A549 (cell line): ENCODE data around the gene NDUFB1. TPM values are rescaled to one million over a fixed set of nuclear protein-coding genes. Genes with fewer than 3 reads are reported as not detected.

Experiments
- ATAC-seq, 2 experiments: fragments of 200-7000 bp in 1 of 2; fragments of >200 bp in 1 of 2; cut with Nextera tagmentation in 1 of 2; cut with Tn5 transposase in 1 of 2; 3 replicates each; pipeline versions ENCODE4 v1.8.0 to v1.9.1; 2018 to 2020; ENCODE audit warnings: mild to moderate bottlenecking in 1 of 2, moderate library complexity in 1 of 2
- CTCF ChIA-PET: fragments of 300-600 bp; sonication (Branson Sonifier 250); formaldehyde crosslinking; extraction: SDS; loops from one replicate; lab custom pipeline; 2021; ENCODE audit warnings: antibody characterized with exemption, inconsistent platforms; lab: Yijun Ruan, JAX
- POLR2A ChIA-PET: fragments of 350-600 bp; formaldehyde crosslinking; extraction: SDS; loops from one replicate; lab custom pipeline; 2021; ENCODE audit warnings: antibody characterized with exemption, inconsistent platforms; lab: Yijun Ruan, JAX
- DNase-seq, 2 experiments: peaks; one replicate each; pipeline versions ENCODE4 v3.0.0 to v3.0.0-alpha.2; 2011 to 2016; ENCODE audit warnings: low read depth in 1 of 2, low spot score in 1 of 2
- FAIRE-seq: peaks from 2 replicates; lab custom pipeline; 2011; peaks lifted over from hg19 to GRCh38; lab: Jason Lieb, UNC
- H3K27ac ChIP-seq, 2 experiments: fragments of >200 bp; sonication (Bioruptor Twin); formaldehyde crosslinking; 3 replicates each; pipeline ENCODE4 v1.5.1; 2016 to 2017
- H3K4me1 ChIP-seq: fragments of >200 bp; sonication (Bioruptor Twin); formaldehyde crosslinking; 3 replicates; pipeline ENCODE4 v1.6.1; 2016
- H3K4me2 ChIP-seq: fragments of >200 bp; sonication (Bioruptor Twin); formaldehyde crosslinking; 3 replicates; pipeline ENCODE4 v1.6.1; 2016
- H3K4me3 ChIP-seq: fragments of >200 bp; sonication (Bioruptor Twin); formaldehyde crosslinking; 3 replicates; pipeline ENCODE4 v1.5.1; 2016
- H3K9me3 ChIP-seq: fragments of >200 bp; sonication (Bioruptor Twin); formaldehyde crosslinking; 3 replicates; pipeline ENCODE4 v1.6.1; 2016
- CHD2 ChIP-seq: fragments of 150-350 bp; IDR thresholded peaks from 2 replicates; pipeline ENCODE4 v1.6.1; 2014; ENCODE audit warnings: low read length; ENCODE audit not compliant: partially characterized antibody
- CHD4 ChIP-seq: fragments of 200-600 bp; sonication (generic); IDR thresholded peaks from 2 replicates; pipeline ENCODE4 v1.6.1; 2016; ENCODE audit warnings: antibody characterized with exemption, mild to moderate bottlenecking, borderline replicate concordance
- EHMT2 ChIP-seq: fragments of 200-600 bp; sonication (generic); IDR thresholded peaks from 2 replicates; pipeline ENCODE4 v1.6.1; 2016; ENCODE audit warnings: antibody characterized with exemption, low read depth, mild to moderate bottlenecking, moderate library complexity
- HES2 ChIP-seq: fragments of >200 bp; sonication (Bioruptor Twin); formaldehyde crosslinking; IDR thresholded peaks from 2 replicates; pipeline ENCODE4 v1.6.1; 2016
- HOXA7 ChIP-seq: fragments of 250-450 bp; sonication (Bioruptor Pico); IDR thresholded peaks from 2 replicates; pipeline ENCODE4 v1.5.0; 2020; ENCODE audit warnings: mild to moderate bottlenecking, moderate library complexity
- HOXB13 ChIP-seq: fragments of 250-450 bp; sonication (Bioruptor Pico); IDR thresholded peaks from 2 replicates; pipeline ENCODE4 v1.5.0; 2020; ENCODE audit warnings: low read depth, mild to moderate bottlenecking, moderate library complexity
- HOXB5 ChIP-seq: fragments of 250-450 bp; sonication (Bioruptor Pico); IDR thresholded peaks from 2 replicates; pipeline ENCODE4 v1.5.0; 2020; ENCODE audit warnings: mild to moderate bottlenecking, moderate library complexity
- JUNB ChIP-seq: fragments of >200 bp; sonication (Bioruptor Twin); formaldehyde crosslinking; IDR thresholded peaks from 2 replicates; pipeline ENCODE4 v1.6.1; 2016
- KDM1A ChIP-seq: fragments of 200-600 bp; sonication (generic); IDR thresholded peaks from 2 replicates; pipeline ENCODE4 v1.6.1; 2016; ENCODE audit warnings: low read depth, mild to moderate bottlenecking
- MAFK ChIP-seq: fragments of 450-650 bp; IDR thresholded peaks from 2 replicates; pipeline ENCODE4 v1.6.1; 2014; ENCODE audit not compliant: partially characterized antibody
- NR3C1 ChIP-seq: fragments of >200 bp; sonication (Bioruptor Twin); formaldehyde crosslinking; IDR thresholded peaks from 3 replicates; pipeline ENCODE4 v1.6.1; 2017
- POLR2A ChIP-seq: IDR thresholded peaks from 2 replicates; pipeline ENCODE4 v1.6.1; 2012; ENCODE audit warnings: mild to moderate bottlenecking, low read length
- RAD21 ChIP-seq, 2 experiments: fragments of >200 bp in 1 of 2; sonication (Bioruptor Twin) in 1 of 2; formaldehyde crosslinking in 1 of 2; IDR thresholded peaks in 1 of 2; conservative IDR thresholded peaks in 1 of 2; 2 replicates in 1 of 2; 3 replicates in 1 of 2; pipeline ENCODE4 v1.6.1; 2012 to 2018; ENCODE audit warnings: inconsistent platforms in 1 of 2
- RARB ChIP-seq: fragments of 250-450 bp; sonication (Bioruptor Pico); IDR thresholded peaks from 2 replicates; pipeline ENCODE4 v1.8.0; 2021; ENCODE audit warnings: mild to moderate bottlenecking, moderate library complexity
- RCOR1 ChIP-seq: fragments of 150-350 bp; IDR thresholded peaks from 2 replicates; pipeline ENCODE4 v1.6.1; 2014; ENCODE audit warnings: antibody characterized with exemption, low read length, low read depth
- ZFP36 ChIP-seq: fragments of 450-650 bp; IDR thresholded peaks from 2 replicates; pipeline ENCODE4 v1.6.1; 2014; ENCODE audit warnings: borderline replicate concordance; ENCODE audit not compliant: partially characterized antibody
- ZNF302 ChIP-seq: fragments of 250-450 bp; sonication (Bioruptor Pico); IDR thresholded peaks from 2 replicates; pipeline ENCODE4 v1.9.0; 2021; ENCODE audit warnings: inconsistent platforms, mild to moderate bottlenecking, moderate library complexity
- polyA plus RNA-seq, 4 experiments: library from polyadenylated mRNA; depleted of rRNA in 3 of 4; stranded (reverse); fragments of >200 nt; fragmentation: RNase III in 1 of 4; extraction: RNeasy Plus Mini Kit Qiagen cat#74134 plus additional on column Dnase treatment in 1 of 4; gene quantifications; 2 replicates in 3 of 4; 3 replicates in 1 of 4; pipeline ENCODE4 v1.2.3, GENCODE V29; 2011 to 2017

NDUFB1 gene
- polyA plus RNA-seq, 2 of the 4 experiments (the other 2 are of a cell fraction), result 596 to 704 TPM

DNA sequence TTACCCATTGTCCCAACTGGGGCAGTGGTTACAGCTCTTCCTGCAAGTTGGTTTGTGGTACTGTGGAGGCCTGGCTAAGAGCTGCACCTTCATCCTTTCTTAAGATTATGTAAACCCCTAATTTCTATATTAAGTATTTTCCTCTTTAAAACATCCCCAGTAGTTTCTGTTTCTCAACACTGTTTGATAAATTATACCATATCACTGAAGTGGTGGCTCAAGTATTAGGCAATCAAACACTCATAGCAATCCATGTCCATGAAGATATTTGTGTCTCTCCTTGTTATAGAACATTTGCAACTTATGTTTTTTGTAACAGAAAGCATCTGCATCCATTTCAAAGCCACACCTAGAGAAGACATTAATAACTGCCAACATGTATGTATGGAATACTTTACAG lies 47.0 kb downstream of the NDUFB1 start:
- Histone ChIP-seq H3K27ac (no peak overlapping the region), H3K4me1 (no peaks in the 10 kb centered on the region), H3K4me2 (no peak overlapping the region), H3K9me3 (no peaks in the 10 kb centered on the region), H3K4me3 (no peak overlapping the region)
- no peak for FAIRE-seq
- ChIA-PET CTCF (interaction anchor here (1.0 kb wide), 1 partner anchor 11 kb away, joined by 3 read pairs; no protein-coding TSS in a partner anchor), POLR2A (no interaction called here)
- DNase-seq, result no peak
- ATAC-seq, result no peak
- TF ChIP-seq RCOR1 (no peak), EHMT2 (no peak), KDM1A (no peak), CHD4 (no peak), HOXA7 (CRISPR knock-in tag) (no peak), MAFK (no peak), ZNF302 (CRISPR knock-in tag) (no peak), RARB (CRISPR knock-in tag) (no peak), ZFP36 (no peak), POLR2A (no peak), JUNB (no peak), CHD2 (no peak), HES2 (no peak), HOXB13 (CRISPR knock-in tag) (no peak), RAD21 (conservative IDR thresholded peaks at IDR 0.05 in 1 of 2, IDR thresholded peaks at IDR 0.05 in 1 of 2) (no peak), HOXB5 (CRISPR knock-in tag) (no peak), NR3C1 (no peak)

Other genes starting within 250 kb of the NDUFB1 start
- gene FBLN5, start 174.0 kb downstream of the NDUFB1 start, polyA plus RNA-seq (2011; rRNA removed), result 0.88 and 2.1 TPM in 2 replicates
- 1.3 to 1.8 TPM (median 1.5 TPM) in 3 replicates for gene FBLN5, start 174.0 kb downstream of the NDUFB1 start, polyA plus RNA-seq (2017; fragmentation: RNase III; extraction: RNeasy Plus Mini Kit Qiagen cat#74134 plus additional on column Dnase treatment)
- 24.5 and 26.8 TPM in 2 replicates for gene TRIP11, start 81.6 kb downstream of the NDUFB1 start, polyA plus RNA-seq (2011; rRNA removed)
- gene TRIP11, start 81.6 kb downstream of the NDUFB1 start, polyA plus RNA-seq (2017; fragmentation: RNase III; extraction: RNeasy Plus Mini Kit Qiagen cat#74134 plus additional on column Dnase treatment), result 7.8 to 8.0 TPM (median 7.9 TPM) in 3 replicates
- 37.1 and 41.8 TPM in 2 replicates for gene ATXN3, start 15.1 kb downstream of the NDUFB1 start, polyA plus RNA-seq (2011; rRNA removed)
- gene ATXN3, start 15.1 kb downstream of the NDUFB1 start, polyA plus RNA-seq (2017; fragmentation: RNase III; extraction: RNeasy Plus Mini Kit Qiagen cat#74134 plus additional on column Dnase treatment), result 23.8 to 25.2 TPM (median 24.4 TPM) in 3 replicates
- 60.0 and 75.3 TPM in 2 replicates for gene CPSF2, start 263 bp upstream of the NDUFB1 start, polyA plus RNA-seq (2011; rRNA removed)
- gene CPSF2, start 263 bp upstream of the NDUFB1 start, polyA plus RNA-seq (2017; fragmentation: RNase III; extraction: RNeasy Plus Mini Kit Qiagen cat#74134 plus additional on column Dnase treatment), result 50.7 to 57.3 TPM (median 54.6 TPM) in 3 replicates
- 0.19 and 0.25 TPM in 2 replicates for gene SLC24A4, start 201.5 kb upstream of the NDUFB1 start, polyA plus RNA-seq (2011; rRNA removed)
- 0.05 to 0.16 TPM (median 0.13 TPM) in 3 replicates for gene SLC24A4, start 201.5 kb upstream of the NDUFB1 start, polyA plus RNA-seq (2017; fragmentation: RNase III; extraction: RNeasy Plus Mini Kit Qiagen cat#74134 plus additional on column Dnase treatment)